Keratinocyte (primary cell): ENCODE data around the gene ZFYVE1.

Experiments used
- EZH2 ChIP-seq: IDR thresholded peaks from one replicate; pipeline ENCODE4 v1.6.1; 2012; ENCODE audit warnings: inconsistent platforms, mild to moderate bottlenecking, low read length, moderate library complexity
- TF ChIP-seq, protein P1 (sequence below), 3 experiments: IDR thresholded peaks in 1 of 3; conservative IDR thresholded peaks in 1 of 3; optimal IDR thresholded peaks in 1 of 3; 2 replicates in 2 of 3; 3 replicates in 1 of 3; pipeline versions ENCODE3 to v1.5.1; 2011; ENCODE audit warnings: low read length in 3 of 3, mild to moderate bottlenecking in 3 of 3, moderate library complexity in 2 of 3, control low read depth in 1 of 3, inconsistent platforms in 1 of 3; ENCODE audit not compliant: insufficient read depth in 2 of 3; ENCODE audit errors: extremely low read depth in 1 of 3

DNA sequence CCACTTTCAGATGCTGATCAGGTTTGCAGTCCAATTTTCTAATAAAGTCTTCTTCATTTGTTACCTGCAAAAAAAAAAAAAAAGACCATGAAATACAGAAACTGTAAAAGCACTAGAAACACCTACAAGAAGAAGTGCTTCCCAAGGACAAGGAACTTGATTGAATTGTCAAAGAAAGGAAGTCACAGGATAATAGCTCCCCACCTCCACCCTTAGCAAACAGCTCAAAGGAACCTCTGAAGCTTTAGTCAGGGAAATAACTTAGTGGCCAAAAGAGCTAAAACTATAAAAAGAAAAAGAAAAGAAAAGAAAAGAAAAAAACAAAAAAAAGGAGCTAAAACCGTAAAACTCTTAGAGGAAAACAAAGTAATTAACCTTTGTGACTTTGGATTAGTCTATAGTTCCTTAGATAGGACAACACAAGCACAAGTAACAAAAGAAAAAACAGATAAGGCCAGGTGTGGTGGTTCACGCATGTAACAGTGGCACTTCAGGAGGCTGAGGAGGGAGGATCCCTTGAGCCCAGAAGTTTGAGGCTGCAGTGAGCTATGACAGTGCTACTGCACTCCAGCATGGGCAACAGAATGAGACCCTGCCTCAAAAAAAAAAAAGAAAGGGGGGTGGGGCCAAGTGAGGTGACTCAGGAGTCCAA lies 28.5 kb downstream of the ZFYVE1 start:
- TF ChIP-seq, protein P1, sequence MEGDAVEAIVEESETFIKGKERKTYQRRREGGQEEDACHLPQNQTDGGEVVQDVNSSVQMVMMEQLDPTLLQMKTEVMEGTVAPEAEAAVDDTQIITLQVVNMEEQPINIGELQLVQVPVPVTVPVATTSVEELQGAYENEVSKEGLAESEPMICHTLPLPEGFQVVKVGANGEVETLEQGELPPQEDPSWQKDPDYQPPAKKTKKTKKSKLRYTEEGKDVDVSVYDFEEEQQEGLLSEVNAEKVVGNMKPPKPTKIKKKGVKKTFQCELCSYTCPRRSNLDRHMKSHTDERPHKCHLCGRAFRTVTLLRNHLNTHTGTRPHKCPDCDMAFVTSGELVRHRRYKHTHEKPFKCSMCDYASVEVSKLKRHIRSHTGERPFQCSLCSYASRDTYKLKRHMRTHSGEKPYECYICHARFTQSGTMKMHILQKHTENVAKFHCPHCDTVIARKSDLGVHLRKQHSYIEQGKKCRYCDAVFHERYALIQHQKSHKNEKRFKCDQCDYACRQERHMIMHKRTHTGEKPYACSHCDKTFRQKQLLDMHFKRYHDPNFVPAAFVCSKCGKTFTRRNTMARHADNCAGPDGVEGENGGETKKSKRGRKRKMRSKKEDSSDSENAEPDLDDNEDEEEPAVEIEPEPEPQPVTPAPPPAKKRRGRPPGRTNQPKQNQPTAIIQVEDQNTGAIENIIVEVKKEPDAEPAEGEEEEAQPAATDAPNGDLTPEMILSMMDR (optimal IDR thresholded peaks at IDR 0.05 in 1 of 3, IDR thresholded peaks at IDR 0.05 in 1 of 3, conservative IDR thresholded peaks at IDR 0.05 in 1 of 3; ENCODE audit: extremely low read depth in 1 of 3, insufficient read depth in 2 of 3, low read length in 3 of 3) = no peak
- TF ChIP-seq EZH2 = no peak
